A549 treated with ZK216348 at 1 μM for 4 hours (cell line): ENCODE data around the gene SLC16A3. TPM values are rescaled to one million over a fixed set of nuclear protein-coding genes. Genes with fewer than 3 reads are reported as not detected.

Experiments
- total RNA-seq: library from RNA; stranded (reverse); fragments of 200-300 nt; extraction: Qiagen RNA extraction; gene quantifications from 5 replicates; pipeline ENCODE4 v1.2.3, GENCODE V29; 2022; ENCODE audit warnings: low read depth

SLC16A3 gene
- 65.3 to 167 TPM (median 146 TPM) in 5 replicates for total RNA-seq

DNA sequence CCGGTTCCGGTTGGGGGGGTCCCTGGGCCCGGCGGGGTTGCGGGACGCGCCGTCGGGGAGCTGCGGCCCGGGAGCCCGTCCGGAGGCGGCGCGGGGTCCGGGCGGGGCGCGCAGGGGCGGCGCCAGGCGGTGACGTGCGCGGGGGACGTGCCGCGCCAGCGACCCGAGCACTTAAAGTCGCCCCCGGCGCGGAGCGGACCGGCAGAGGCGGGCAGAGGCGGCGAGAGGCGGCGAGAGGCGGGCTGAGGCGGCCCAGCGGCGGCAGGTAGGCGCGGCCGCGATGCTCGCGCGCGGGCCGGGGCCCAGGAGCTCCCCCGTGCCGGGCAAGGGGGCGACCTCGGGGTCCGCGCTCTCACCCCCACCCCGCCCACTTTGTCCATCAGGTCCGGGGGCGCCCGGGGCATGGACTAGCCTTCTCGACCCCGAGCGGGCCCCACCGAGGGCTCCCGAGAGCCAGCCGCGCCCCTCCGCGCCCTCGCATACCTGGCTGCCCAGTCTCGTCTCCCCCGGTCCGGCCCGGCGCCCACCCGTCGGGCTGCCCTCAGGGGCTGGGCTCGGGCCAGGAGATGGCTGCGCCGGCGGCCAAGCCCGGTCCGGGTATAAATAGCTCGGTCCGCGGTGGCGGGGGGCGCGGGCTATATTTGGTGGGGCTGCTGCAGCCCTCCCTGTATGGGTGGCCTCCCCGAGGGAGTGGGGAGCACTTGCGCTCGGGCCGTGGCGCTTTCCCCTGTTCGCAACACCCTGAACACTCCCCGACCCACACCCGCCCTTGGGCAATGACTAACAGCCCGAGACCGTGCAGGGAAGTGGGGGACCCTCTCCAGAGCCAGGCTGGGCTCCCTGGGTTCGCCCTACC is at the start of gene SLC16A3:
TSS of gene SLC16A3 (plus strand) at position 201 of the 856 bp plus-strand sequence. CDS start 6,967 bp downstream, outside the sequence.

DNA sequence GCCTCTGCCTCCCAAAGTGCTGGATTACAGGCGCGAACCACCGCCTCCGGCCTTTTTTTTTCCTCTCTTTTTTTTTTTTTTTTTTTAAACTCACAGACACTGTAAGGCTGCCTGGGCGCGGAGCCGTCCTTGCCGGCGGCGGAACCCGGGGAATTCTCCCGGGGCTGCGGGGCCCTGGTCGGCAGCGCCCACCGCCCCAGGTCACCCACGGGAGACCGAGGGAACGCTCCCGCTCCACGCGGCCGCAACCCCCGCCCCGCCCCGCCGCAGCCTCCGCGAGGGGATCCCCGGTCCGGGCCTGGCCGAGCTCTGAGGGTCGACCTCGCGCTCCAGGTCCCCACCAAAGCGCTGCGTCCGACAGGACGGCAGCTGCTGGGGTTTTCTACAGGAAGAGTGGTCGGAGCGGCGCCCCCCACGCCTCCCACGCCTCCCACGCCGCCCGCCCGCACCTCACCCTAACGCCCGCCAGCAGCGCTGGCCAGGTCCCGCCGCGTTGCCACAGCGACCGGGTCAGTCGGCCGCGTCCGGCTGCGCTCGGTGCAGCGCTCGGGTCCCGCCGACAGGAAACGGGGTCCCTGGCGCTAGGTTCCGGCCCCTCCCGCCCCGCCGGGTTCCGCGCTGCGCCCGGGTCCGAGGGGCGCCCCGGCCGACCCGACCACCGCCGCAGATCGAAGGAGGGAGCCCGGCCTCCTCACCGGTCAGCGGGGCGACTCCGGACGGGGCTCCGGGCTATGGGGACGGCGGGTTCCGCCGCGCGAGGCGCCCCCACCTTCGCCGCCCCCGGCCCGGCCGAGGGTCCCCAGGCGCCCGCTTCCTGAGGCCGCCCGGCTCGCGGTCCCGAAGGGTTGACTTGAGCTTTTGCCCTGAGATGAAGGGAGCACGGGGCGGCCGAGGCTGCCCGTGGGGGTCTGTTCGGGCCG is 16.3 kb upstream of the SLC16A3 start, which contains the start of gene CCDC57:
TSS of gene CCDC57 (minus strand) at position 512 of the 920 bp plus-strand sequence. CDS start 10,898 bp downstream, outside the sequence.

DNA sequence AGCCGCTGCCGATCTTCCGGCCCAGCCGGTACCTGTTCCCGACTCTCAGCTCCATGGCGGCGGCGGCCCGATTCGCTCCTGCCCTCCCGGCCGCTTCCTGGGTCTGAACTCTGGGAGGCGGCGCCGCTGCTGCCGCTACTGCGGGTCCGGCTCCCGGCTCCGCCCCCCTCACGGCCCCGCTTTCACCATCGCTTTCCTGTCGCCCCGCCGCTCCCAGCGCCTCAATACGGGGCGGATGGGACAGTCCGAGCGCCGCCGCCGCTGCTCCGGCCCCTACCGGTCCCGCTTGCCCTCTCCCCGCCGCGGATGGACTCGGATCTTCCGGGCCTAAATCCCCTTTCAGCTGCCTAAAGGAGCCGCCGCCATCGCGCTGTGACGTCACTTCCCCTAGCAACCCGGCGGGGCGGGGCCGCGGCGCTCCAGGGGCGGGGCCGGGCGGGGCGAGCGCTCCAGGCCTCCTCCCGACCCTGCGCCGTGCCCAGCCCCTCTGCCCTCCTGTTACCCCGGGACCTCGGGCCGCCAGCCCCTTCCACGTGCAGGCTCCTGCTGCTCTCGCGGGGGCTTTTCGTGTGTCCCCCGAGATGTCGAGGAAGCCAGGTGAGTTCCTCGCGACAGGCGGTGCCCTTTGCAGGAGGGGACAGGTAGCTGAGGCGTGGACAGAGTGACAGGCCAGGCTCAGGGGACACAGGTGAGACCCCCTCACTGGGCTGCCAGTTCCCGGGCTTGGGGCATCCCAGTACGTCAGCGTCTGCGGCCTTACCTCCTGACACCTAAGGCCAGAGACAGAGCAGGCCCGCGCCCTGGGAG is 44.7 kb downstream of the SLC16A3 start, which contains the start of gene CSNK1D:
TSS of gene CSNK1D (minus strand) at position 374 of the 807 bp plus-strand sequence. CDS start at position 55, 319 bp downstream.

Other genes with a start within 250 kb of the SLC16A3 start
- 139 to 201 TPM (median 179 TPM) in 5 replicates for gene CENPX, start 206.2 kb upstream of the SLC16A3 start, total RNA-seq
- 8.8 to 17.9 TPM (median 15.3 TPM) in 5 replicates for gene LRRC45, start 205.7 kb upstream of the SLC16A3 start, total RNA-seq
- 21.9 to 40.8 TPM (median 38.8 TPM) in 5 replicates for gene RAC3, start 197.4 kb upstream of the SLC16A3 start, total RNA-seq
- 57.4 to 102 TPM (median 94.1 TPM) in 5 replicates for gene DCXR, start 191.3 kb upstream of the SLC16A3 start, total RNA-seq
- gene RFNG, start 177.2 kb upstream of the SLC16A3 start, total RNA-seq, result 13.5 to 28.2 TPM (median 22.6 TPM) in 5 replicates
- gene GPS1, start 177.1 kb upstream of the SLC16A3 start, total RNA-seq, result 77.3 to 147 TPM (median 138 TPM) in 5 replicates
- 66.4 to 156 TPM (median 150 TPM) in 5 replicates for gene DUS1L, start 163.2 kb upstream of the SLC16A3 start, total RNA-seq
- 63.0 to 155 TPM (median 144 TPM) in 5 replicates for gene FASN, start 130.8 kb upstream of the SLC16A3 start, total RNA-seq
- gene CCDC57, start 16.2 kb upstream of the SLC16A3 start, total RNA-seq, result 15.5 to 28.9 TPM (median 27.5 TPM) in 5 replicates
- 163 to 231 TPM (median 218 TPM) in 5 replicates for gene CSNK1D, start 44.7 kb downstream of the SLC16A3 start, total RNA-seq
- gene CD7, start 88.6 kb downstream of the SLC16A3 start, total RNA-seq, result 0.11 TPM in 1 of 5 replicates, not detected in the others
- 1.4 to 4.2 TPM (median 1.8 TPM) in 5 replicates for gene SECTM1, start 104.7 kb downstream of the SLC16A3 start, total RNA-seq
- 0.34 to 0.83 TPM (median 0.43 TPM) in 5 replicates for gene TEX19, start 130.2 kb downstream of the SLC16A3 start, total RNA-seq
- not detected in 5 replicates for gene UTS2R, start 142.7 kb downstream of the SLC16A3 start, total RNA-seq
- 9.1 to 16.3 TPM (median 13.9 TPM) in 5 replicates for gene HEXD, start 189.3 kb downstream of the SLC16A3 start, total RNA-seq
- 13.4 to 25.8 TPM (median 23.9 TPM) in 5 replicates for gene OGFOD3, start 189.5 kb downstream of the SLC16A3 start, total RNA-seq
- 44.2 to 66.5 TPM (median 56.5 TPM) in 5 replicates for gene CYBC1, start 221.7 kb downstream of the SLC16A3 start, total RNA-seq
- gene NARF, start 229.7 kb downstream of the SLC16A3 start, total RNA-seq, result 45.5 to 57.0 TPM (median 48.6 TPM) in 5 replicates